SU-DHL-6 (cell line): ENCODE data around the gene RABGGTB.

ENCODE experiments used
- CTCF ChIP-seq: fragments of 200-600 bp; sonication (generic); IDR thresholded peaks from one replicate; pipeline ENCODE4 v1.5.1; 2017; ENCODE audit warnings: antibody characterized with exemption, mild to moderate bottlenecking, low read length, moderate library complexity; ENCODE audit not compliant: insufficient read depth, poor library complexity, severe bottlenecking
- EZH2phosphoT487 ChIP-seq: fragments of 200-600 bp; sonication (generic), shearing (Covaris generic); conservative IDR thresholded peaks from 2 replicates; pipeline ENCODE4 v1.6.1; 2018; ENCODE audit warnings: mild to moderate bottlenecking, antibody characterized with exemption, low read length, moderate library complexity, mixed read lengths

- no peak for TF ChIP-seq CTCF
- no peak for TF ChIP-seq EZH2phosphoT487
Observed at GRCh38 chr1:75841421-75841820, 55.4 kb downstream of the RABGGTB start.
